GM19463 (cell line): Measurements from ENCODE around the gene ADORA1.

Experiments
- ATAC-seq: cut with Tn5 transposase; IDR thresholded peaks from one replicate; pipeline ENCODE4 v1.9.1; 2021; ENCODE audit warnings: mild to moderate bottlenecking, moderate library complexity; ENCODE audit not compliant: unreplicated experiment

The ADORA1 gene

DNA sequence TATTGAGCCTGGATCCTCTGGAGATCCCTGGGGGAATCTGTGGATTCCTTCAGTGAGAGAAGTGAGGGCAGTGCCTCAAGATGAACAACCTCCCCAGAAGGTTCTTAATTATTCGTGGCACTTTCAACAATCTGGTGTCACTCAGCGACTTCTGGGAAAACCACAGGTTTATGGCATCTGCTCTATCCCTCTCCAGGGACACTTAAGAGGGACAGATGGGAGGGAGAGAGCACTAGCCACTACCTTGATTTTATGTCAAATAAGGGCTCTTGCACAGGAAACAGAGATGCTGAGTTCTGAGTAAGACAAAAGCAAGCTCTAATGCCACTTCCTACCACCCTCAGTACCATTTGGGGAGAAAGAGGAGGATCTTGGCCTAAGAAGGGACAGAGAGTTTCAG lies 80.2 kb downstream of the ADORA1 start:
- no peak for ATAC-seq

DNA sequence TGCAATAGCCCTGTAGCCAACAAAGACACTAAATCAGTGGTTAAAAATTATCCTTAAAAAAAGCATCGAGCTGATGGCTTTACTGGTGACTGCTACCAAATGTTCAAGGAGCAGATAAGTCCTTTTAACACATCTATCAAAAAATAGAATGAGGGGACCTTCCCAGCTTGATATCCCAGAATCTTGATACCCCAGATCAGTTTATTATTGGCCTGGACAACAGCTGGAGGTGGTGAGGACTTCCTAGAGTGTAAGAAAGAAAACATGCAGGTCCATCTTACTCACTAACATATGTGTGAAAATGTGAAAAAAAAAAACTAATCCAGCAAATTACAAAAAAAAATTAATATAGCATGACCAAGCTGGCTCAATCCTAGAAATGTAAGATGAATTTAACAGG lies 80.7 kb downstream of the ADORA1 start:
- ATAC-seq = no peak

DNA sequence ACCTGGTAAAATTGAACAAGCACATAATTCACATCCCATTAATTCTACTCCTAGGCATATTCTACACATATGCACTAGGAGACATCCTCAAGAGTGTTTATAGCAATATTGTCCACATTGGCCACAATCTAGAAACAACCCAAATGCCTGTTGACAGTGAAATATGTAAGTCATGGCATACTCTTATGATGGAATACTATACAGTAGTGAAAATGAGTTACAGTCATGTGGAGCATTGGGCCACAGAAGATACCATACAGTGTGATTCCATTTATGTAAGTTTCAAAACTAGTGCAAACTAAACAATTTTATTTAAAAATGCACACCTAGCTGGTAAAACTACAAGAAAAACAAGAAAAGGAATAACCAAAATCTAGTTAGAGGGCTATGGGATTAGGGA lies 82.8 kb downstream of the ADORA1 start:
- no peak for ATAC-seq

DNA sequence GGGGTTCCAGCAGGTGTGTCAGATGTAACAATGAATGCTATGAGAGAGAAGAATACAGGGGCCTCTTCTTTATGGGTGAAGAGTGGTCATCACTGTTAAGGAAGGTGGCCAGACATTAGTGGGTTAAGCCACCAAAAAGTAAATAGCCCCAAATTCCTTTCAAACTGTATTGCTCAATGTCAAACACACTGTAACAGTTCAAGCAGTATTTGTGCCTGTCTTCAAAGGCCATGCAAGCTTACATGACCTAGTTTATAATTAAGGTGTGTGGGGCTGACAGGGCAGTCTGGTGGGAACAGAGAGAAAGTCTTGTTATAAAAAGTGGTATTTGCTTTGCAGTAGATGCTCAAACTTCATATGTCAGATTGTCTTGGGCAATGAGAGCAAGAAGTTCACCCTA lies 83.5 kb downstream of the ADORA1 start:
- no peak for ATAC-seq

DNA sequence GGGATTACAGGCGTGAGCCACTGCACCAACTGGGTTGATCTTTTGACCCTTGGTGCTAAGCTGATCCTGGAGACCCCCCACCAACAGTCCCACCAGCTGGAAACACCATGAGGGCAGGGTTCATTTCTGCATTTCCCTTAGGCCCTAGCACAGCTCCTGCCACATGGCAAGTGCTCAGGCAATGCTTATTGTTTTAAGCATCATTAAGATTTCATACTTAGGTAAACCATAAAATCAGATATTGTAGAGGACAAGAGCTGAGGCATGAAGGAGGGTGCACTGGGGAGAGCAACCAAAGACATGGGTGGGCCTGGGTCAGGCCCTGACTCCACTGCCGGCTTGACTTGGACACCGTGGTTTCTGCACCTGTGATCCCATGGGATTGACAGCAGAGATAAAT lies 84.3 kb downstream of the ADORA1 start:
- ATAC-seq = no peak

DNA sequence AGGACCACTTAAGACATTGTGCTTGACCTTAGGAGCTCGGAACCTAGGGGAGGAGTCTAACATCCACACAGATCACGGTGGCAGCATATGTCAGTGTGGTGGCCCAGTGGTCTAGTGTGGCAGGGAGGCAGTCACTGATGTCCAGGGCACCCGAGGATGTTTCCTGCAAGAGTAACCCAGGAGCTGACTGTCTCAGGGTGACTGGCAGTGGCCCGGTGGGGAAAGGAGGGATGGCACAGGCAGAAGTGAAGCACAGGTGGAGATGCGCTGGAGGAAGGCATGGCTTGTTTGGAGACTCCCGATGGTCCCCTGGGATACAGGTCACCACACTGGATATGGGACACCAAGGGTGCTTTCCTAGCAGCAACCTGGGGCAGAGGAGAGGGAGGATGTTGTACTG lies 85.6 kb downstream of the ADORA1 start:
- ATAC-seq = no peak

DNA sequence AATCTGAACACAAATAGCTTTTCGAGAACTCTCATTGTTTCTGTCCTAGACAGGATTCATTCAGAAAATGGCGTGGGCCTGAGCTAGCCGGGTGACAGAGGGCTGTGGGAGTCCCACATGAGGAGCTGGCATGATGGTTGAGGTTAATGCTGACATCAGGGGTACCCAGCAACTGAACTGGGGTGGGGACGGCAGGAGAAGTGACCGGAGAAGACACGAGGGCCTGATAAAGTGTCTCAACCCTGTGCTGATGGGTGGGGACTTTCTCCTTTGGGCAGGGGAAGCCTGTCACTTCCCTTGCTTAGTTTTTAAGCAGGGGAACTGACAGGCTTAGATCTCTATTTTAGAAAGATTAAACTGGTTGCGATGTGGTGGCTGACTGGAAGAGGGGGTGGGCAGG lies 87.3 kb downstream of the ADORA1 start:
- ATAC-seq = no peak

DNA sequence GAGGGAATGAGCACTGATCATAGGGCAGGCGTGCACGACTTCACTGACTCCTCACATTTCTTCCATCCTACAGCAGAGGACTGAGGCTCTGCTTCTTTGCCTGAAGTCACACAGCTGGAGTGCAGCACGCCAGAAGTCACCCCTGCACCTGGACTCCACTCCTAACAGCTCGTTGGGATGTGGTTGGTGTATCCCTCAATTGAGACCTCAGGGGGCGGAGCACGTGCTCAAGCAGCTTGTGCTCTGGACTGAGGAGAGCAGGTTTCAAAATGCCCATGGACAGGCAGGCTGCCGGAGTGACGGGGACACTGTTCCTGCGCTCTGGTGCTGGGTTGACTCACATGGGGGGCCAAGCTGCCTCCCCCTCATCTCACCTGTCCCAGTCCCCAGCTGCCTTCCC lies 88.0 kb downstream of the ADORA1 start:
- no peak for ATAC-seq

DNA sequence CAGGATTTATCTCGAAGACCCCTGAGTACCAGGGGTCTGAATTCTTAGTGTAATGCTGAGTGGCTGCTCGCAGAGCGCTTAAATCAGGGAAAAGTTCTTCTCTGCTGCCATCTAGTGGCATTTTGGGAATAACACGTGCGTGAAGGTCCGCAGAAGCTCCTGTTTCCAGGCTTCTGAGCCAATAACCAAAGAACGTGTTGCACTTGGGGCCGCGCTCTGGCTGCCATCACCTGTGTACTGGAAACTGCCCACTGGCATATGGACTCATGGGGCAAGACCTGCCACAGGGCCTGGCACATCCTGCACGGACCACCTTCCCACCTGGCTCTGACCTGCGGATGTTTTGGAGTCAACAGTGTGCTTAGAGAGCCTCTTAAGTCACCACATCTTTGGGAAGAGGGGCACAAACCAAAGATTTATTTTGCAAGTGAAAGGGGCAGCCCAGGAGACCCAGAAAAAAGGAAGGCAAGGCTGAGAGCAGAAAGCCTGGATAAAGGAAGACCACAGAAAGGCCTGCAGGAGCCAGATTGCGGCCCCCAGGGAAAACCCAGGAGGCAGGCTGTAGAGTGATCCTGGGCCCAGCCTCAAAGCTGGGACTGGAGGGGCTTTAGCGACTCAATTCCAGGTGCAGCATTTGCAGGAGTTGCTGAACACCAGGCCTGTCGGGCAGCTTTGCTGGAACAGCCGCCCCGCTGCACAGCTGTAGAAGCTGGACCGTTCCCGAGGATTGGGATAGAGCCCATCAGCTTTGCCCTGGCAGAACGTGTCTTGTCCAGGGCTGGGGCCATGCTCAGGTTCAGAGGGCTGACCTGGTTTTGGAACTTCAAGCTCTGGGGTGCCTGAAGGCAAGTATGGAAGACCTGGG lies 89.0 kb downstream of the ADORA1 start:
- ATAC-seq = no peak
